Stimulated activated CD4-positive, alpha-beta T cell treated with anti-CD3 and anti-CD28 coated beads, Interleukin-1b, Interleukin-23, amount 100 ng/mL, for 24 hours (primary cell): ENCODE results near the gene SGPL1.

Source experiments
- DNase-seq, 4 experiments: peaks; one replicate each; pipeline ENCODE4 v3.0.0-alpha.2; 2020; ENCODE audit warnings: low read depth in 4 of 4, low spot score in 1 of 4

The SGPL1 gene

GRCh38 chr10:70879207-70879606 is 63.5 kb downstream of the SGPL1 start:
- DNase-seq, result no peak

GRCh38 chr10:70880077-70880534 is 64.4 kb downstream of the SGPL1 start:
- peak; percentile 52 to 70 (median 62) for DNase-seq

GRCh38 chr10:70884741-70885140 is 69.0 kb downstream of the SGPL1 start:
- no peak for DNase-seq

GRCh38 chr10:70885481-70885880 is 69.7 kb downstream of the SGPL1 start:
- DNase-seq, result no peak

- DNase-seq, result no peak
Measured at GRCh38 chr10:70885931-70886903, 70.5 kb downstream of the SGPL1 start.

GRCh38 chr10:70886921-70887665 is 71.3 kb downstream of the SGPL1 start:
- DNase-seq, result no peak

GRCh38 chr10:70887804-70888800 is 72.4 kb downstream of the SGPL1 start, which contains the start of gene PCBD1:
PCBD1 (minus strand) TSS chr10:70888565; CDS start chr10:70888533, 32 bp downstream.
- peak in 3 of 4 experiments; percentile 36 to 55 (median 39) for DNase-seq

GRCh38 chr10:70889291-70889690 is 73.5 kb downstream of the SGPL1 start:
- DNase-seq, result no peak

- no peak for DNase-seq
Measured at GRCh38 chr10:70890917-70891431, 75.2 kb downstream of the SGPL1 start.

- DNase-seq, result no peak
Measured at GRCh38 chr10:70891627-70892026, 75.9 kb downstream of the SGPL1 start.

- DNase-seq, result no peak
Measured at GRCh38 chr10:70892631-70893030, 76.9 kb downstream of the SGPL1 start.

- DNase-seq, result no peak
Measured at GRCh38 chr10:70893227-70894006, 77.7 kb downstream of the SGPL1 start.

- no peak for DNase-seq
Measured at GRCh38 chr10:70894416-70894815, 78.7 kb downstream of the SGPL1 start.

- DNase-seq, result no peak
Measured at GRCh38 chr10:70896551-70896950, 80.8 kb downstream of the SGPL1 start.

- no peak for DNase-seq
Measured at GRCh38 chr10:70898687-70899086, 82.9 kb downstream of the SGPL1 start.

- no peak for DNase-seq
Measured at GRCh38 chr10:70899096-70899495, 83.3 kb downstream of the SGPL1 start.

GRCh38 chr10:70901276-70901878 is 85.6 kb downstream of the SGPL1 start:
- no peak for DNase-seq

- DNase-seq, result no peak
Measured at GRCh38 chr10:70902661-70903261, 87.0 kb downstream of the SGPL1 start.
